ENCODE results near the gene TBC1D9. TPM values are rescaled to one million over a fixed set of nuclear protein-coding genes. Genes with fewer than 3 reads are reported as not detected.

The TBC1D9 gene
- total and polyA plus RNA-seq, 2 of the 13 experiments (the other 11 are each of a cell fraction or from before 2014, with no cell fraction given): 11.9 to 12.2 TPM

DNA sequence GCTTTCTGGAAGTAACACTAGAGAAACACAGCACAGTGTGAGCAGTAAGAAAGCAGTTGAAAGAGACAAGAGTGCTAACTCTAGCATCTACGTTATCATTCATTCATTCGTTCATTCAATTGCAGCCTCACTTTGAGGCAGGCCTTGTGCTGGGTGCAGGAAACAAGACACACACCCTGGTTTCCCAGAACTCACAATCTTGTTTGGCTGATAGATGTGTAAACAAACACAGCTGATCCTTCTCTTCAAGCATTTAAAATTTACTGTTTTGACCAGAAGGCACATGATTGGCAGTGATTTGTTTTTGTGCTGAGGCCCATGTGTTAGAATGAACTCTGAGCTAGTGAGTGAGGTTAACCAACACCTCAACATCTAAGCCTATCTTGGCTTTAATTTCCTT lies 20.4 kb upstream of the TBC1D9 start:
- H4K20me1 ChIP-seq (ENCODE audit: insufficient read depth, low read length): no peaks in the 10 kb centered on the region
- no peak for TF ChIP-seq ZFP36L1 (CRISPR knock-in tag; IDR thresholded peaks at IDR 0.05)
- TF ChIP-seq GFI1 (CRISPR knock-in tag; IDR thresholded peaks at IDR 0.05; ENCODE audit: borderline replicate concordance): no peak; the same call in 1 of the 2 replicates
- TF ChIP-seq ZNF558 (CRISPR knock-in tag; IDR thresholded peaks at IDR 0.05; ENCODE audit: borderline replicate concordance): no peak
- TF ChIP-seq POGZ (CRISPR knock-in tag; IDR thresholded peaks at IDR 0.05): no peak
- TF ChIP-seq RFX3 (CRISPR knock-in tag; IDR thresholded peaks at IDR 0.05): no peak
- TF ChIP-seq, protein P1, sequence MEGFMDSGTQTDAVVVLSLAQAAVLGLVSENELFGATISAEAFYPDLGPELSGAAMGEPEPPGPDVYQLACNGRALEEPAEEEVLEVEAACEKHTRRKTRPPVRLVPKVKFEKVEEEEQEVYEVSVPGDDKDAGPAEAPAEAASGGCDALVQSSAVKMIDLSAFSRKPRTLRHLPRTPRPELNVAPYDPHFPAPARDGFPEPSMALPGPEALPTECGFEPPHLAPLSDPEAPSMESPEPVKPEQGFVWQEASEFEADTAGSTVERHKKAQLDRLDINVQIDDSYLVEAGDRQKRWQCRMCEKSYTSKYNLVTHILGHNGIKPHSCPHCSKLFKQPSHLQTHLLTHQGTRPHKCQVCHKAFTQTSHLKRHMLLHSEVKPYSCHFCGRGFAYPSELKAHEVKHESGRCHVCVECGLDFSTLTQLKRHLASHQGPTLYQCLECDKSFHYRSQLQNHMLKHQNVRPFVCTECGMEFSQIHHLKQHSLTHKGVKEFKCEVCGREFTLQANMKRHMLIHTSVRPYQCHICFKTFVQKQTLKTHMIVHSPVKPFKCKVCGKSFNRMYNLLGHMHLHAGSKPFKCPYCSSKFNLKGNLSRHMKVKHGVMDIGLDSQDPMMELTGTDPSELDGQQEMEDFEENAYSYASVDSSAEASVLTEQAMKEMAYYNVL (CRISPR knock-in tag; IDR thresholded peaks at IDR 0.05; ENCODE audit: borderline replicate concordance): no peak
- TF ChIP-seq NR3C1 (CRISPR knock-in tag; IDR thresholded peaks at IDR 0.05): no peak
- TF ChIP-seq, protein P2, sequence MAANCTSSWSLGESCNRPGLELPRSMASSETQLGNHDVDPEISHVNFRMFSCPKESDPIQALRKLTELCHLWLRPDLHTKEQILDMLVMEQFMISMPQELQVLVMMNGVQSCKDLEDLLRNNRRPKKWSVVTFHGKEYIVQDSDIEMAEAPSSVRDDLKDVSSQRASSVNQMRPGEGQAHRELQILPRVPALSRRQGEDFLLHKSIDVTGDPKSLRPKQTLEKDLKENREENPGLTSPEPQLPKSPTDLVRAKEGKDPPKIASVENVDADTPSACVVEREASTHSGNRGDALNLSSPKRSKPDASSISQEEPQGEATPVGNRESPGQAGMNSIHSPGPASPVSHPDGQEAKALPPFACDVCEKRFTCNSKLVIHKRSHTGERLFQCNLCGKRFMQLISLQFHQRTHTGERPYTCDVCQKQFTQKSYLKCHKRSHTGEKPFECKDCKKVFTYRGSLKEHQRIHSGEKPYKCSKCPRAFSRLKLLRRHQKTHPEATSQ (CRISPR knock-in tag; IDR thresholded peaks at IDR 0.05; ENCODE audit: borderline replicate concordance): no peak
- TF ChIP-seq ZZZ3 (CRISPR knock-in tag; IDR thresholded peaks at IDR 0.05; ENCODE audit: borderline replicate concordance): no peak
- TF ChIP-seq, protein P3, sequence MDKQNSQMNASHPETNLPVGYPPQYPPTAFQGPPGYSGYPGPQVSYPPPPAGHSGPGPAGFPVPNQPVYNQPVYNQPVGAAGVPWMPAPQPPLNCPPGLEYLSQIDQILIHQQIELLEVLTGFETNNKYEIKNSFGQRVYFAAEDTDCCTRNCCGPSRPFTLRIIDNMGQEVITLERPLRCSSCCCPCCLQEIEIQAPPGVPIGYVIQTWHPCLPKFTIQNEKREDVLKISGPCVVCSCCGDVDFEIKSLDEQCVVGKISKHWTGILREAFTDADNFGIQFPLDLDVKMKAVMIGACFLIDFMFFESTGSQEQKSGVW (CRISPR knock-in tag; IDR thresholded peaks at IDR 0.05; ENCODE audit: borderline replicate concordance): no peak
- no peak for FAIRE-seq
- ChIA-PET CTCF (ENCODE audit: low intra/inter-chr PET ratio, low total read pairs) (no interaction called here), POLR2A (interaction anchor here (1.6 kb wide), 1 partner anchor 20 kb away, joined by 4 read pairs; the partner anchor contains the start of gene TBC1D9)
- H3K9me3 ChIP-seq (ENCODE audit: low read length): no peaks in the 10 kb centered on the region
- no peak overlapping the region for H3K4me2 ChIP-seq (ENCODE audit: low read depth, low read length)
- WGBS (ENCODE audit: low lambda C conversion rate): 52% methylated on average over 2 of the region's 2 CpGs
- no peak overlapping the region for H3K27ac ChIP-seq (ENCODE audit: extremely low read length, insufficient read depth, low read length)
- H3K4me1 ChIP-seq (ENCODE audit: insufficient read depth, low read length): peaks cover 7% of the 10 kb centered on the region; the same call in 1 of the 2 replicates
- H3K79me2 ChIP-seq (ENCODE audit: insufficient read depth, low read length): no peaks in the 10 kb centered on the region
- in situ Hi-C loops (cut with HindIII; ENCODE audit: extremely low pct_ligation_motif_present, low pct_unique_long_range_greater_than_20kb): no loop called here
- no peak overlapping the region for H3K4me3 ChIP-seq (replicated peaks in 1 of 3; ENCODE audit: insufficient read depth in 1 of 3, low read depth in 2 of 3, low read length in 3 of 3)
- BruUV-seq (replicated peaks): no TSS peak
- intact Hi-C loops (cut with micrococcal nuclease; ENCODE audit: unreplicated experiment): no loop called here
- H3K9ac ChIP-seq (ENCODE audit: insufficient read depth, low read depth, low read length): no peak overlapping the region
- no peaks in the 10 kb centered on the region for H3K36me3 ChIP-seq (replicated peaks in 1 of 2; ENCODE audit: control insufficient read depth in 1 of 2, insufficient read depth in 2 of 2, low read length in 2 of 2)
- H2AFZ ChIP-seq (ENCODE audit: low read length): no peak overlapping the region
- no peak for ATAC-seq
- no peaks in the 10 kb centered on the region for H3K27me3 ChIP-seq (ENCODE audit: control insufficient read depth in 1 of 2, insufficient read depth in 2 of 2, low read length in 2 of 2)
- DNase-seq (ENCODE audit: low spot score): no peak

Measured in HepG2 (cell line).